ENCODE measurements around the gene UCHL3. TPM values are rescaled to one million over a fixed set of nuclear protein-coding genes. Genes with fewer than 3 reads are reported as not detected.

UCHL3 gene
- total RNA-seq, 3 donors from 2014 or later, result 25.7 to 38.8 (median 27.3) TPM

- ATAC-seq (no peak), DNase-seq (no peak)
- H3K36me3 ChIP-seq (ENCODE audit: low read depth), result no peaks in the 10 kb centered on the region
- H3K9me3 ChIP-seq, result no peaks in the 10 kb centered on the region
- intact Hi-C loops (cut with DNase I, micrococcal nuclease), result no loop called here
- no peaks in the 10 kb centered on the region for H3K4me1 ChIP-seq (ENCODE audit: low read depth)
- H3K4me3 ChIP-seq, result no peak overlapping the region
- TF ChIP-seq, protein P1, sequence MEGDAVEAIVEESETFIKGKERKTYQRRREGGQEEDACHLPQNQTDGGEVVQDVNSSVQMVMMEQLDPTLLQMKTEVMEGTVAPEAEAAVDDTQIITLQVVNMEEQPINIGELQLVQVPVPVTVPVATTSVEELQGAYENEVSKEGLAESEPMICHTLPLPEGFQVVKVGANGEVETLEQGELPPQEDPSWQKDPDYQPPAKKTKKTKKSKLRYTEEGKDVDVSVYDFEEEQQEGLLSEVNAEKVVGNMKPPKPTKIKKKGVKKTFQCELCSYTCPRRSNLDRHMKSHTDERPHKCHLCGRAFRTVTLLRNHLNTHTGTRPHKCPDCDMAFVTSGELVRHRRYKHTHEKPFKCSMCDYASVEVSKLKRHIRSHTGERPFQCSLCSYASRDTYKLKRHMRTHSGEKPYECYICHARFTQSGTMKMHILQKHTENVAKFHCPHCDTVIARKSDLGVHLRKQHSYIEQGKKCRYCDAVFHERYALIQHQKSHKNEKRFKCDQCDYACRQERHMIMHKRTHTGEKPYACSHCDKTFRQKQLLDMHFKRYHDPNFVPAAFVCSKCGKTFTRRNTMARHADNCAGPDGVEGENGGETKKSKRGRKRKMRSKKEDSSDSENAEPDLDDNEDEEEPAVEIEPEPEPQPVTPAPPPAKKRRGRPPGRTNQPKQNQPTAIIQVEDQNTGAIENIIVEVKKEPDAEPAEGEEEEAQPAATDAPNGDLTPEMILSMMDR (IDR thresholded peaks at IDR 0.05), result no peak
These were observed 67.6 kb downstream of the UCHL3 start for GRCh38 chr13:75617230-75617629.

DNA sequence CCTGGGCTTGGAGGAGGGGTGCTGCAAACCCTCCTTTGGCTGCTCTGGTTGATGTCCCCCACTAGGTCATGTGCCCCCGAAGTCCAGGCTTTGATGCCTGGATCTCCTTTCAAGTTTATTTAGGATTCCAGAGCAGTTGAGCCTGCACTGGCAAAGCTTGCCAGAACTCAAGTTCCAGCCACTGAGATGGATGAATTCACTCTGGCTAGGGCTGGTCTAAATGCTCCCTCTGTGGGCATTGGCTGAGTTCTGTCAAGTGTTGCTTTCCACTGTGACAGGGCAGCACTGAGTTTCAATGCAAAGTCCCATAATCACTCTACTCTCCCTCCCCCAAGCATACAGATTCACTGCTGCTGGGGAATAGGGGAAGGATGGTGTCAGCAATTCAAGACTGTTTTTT is 68.7 kb downstream of the UCHL3 start:
- ATAC-seq, result no peak

DNA sequence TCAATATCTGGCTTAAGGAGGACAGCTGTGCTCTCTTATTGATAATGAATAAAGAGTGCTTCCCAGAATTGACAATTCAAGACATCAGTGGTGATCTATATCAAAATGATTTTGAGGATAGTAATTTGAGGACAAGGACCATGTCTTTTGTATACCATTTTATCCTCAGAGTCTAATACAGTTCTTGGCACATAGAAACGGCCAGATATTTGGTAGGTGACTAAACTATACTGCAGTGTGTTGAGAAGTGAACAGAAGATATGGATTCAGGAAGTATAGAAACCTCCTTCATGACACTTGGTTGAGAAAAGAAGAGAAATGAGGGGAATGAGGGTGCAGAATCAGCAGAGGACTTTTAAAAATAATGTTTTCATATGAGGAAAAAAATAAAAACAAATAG is 70.4 kb downstream of the UCHL3 start:
- DNase-seq, result no peak
- H3K4me1 ChIP-seq (ENCODE audit: low read depth), result no peaks in the 10 kb centered on the region
- no peaks in the 10 kb centered on the region for H3K36me3 ChIP-seq (ENCODE audit: low read depth)
- no peak overlapping the region for H3K4me3 ChIP-seq
- no peak for ATAC-seq
- intact Hi-C loops (cut with DNase I, micrococcal nuclease), result no loop called here
- TF ChIP-seq, protein P1 (IDR thresholded peaks at IDR 0.05), result no peak
- no peaks in the 10 kb centered on the region for H3K9me3 ChIP-seq

More for the DNA sequence above, 68.7 kb downstream of the UCHL3 start:
- TF ChIP-seq, protein P1 (IDR thresholded peaks at IDR 0.05), result no peak
- H3K4me3 ChIP-seq, result no peak overlapping the region
- no peak for DNase-seq
- H3K9me3 ChIP-seq, result no peaks in the 10 kb centered on the region
- intact Hi-C loops (cut with DNase I, micrococcal nuclease), result no loop called here
- H3K36me3 ChIP-seq (ENCODE audit: low read depth), result no peaks in the 10 kb centered on the region
- H3K4me1 ChIP-seq (ENCODE audit: low read depth), result no peaks in the 10 kb centered on the region

DNA sequence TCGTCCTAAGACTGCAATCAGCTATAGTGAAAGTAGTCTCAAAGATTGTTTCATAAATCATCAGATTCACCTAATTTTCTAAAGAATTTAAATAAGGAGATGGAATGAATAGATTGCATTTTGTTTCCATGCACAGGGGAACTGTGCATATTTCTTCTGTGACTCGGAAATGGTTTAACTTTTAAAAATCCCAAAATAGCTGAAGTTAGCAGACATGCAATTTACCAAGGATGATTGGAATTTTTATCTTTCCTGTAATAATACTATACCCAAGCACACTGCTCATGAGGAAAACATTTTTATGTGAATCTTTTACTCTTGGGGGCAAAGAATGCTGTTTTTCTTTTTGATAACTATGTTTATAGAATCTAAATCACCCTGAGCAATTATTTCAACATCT is 71.6 kb downstream of the UCHL3 start:
- TF ChIP-seq, protein P1 (IDR thresholded peaks at IDR 0.05), result no peak
- DNase-seq (no peak), ATAC-seq (no peak)
- no peaks in the 10 kb centered on the region for H3K36me3 ChIP-seq (ENCODE audit: low read depth)
- H3K4me3 ChIP-seq, result no peak overlapping the region
- intact Hi-C loops (cut with DNase I, micrococcal nuclease), result no loop called here
- no peaks in the 10 kb centered on the region for H3K4me1 ChIP-seq (ENCODE audit: low read depth)
- H3K9me3 ChIP-seq, result no peaks in the 10 kb centered on the region

GRCh38 chr13:75628801-75629200 is 79.2 kb downstream of the UCHL3 start:
- ATAC-seq (no peak), DNase-seq (no peak)
- Histone ChIP-seq H3K36me3 (ENCODE audit: low read depth) (no peaks in the 10 kb centered on the region), H3K4me1 (ENCODE audit: low read depth) (no peaks in the 10 kb centered on the region), H3K4me3 (no peak overlapping the region), H3K9me3 (no peaks in the 10 kb centered on the region)
- intact Hi-C loops (cut with DNase I, micrococcal nuclease), result no loop called here
- TF ChIP-seq, protein P1 (IDR thresholded peaks at IDR 0.05), result no peak

DNA sequence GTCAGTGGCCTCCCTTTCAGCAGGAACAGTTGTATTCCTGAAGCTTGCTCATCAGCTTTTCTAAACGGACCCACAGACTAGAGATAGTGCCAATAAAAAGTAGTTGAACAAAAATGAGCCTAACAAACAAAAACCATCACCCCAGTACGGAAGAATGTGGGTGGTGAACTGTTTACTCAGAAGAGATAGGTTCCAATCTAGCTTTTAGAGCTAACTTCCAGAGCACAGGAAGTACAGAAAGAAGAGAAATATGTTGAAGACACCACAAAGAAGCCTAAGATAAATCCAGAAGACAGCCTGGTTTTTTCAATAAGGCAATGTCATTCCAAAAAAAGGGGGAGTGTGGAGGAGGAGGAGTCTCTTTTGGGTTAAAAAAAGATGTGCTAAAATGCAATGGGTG is 83.7 kb downstream of the UCHL3 start:
- peaks cover 8% of the 10 kb centered on the region for H3K4me1 ChIP-seq (ENCODE audit: low read depth)
- ATAC-seq (no peak), DNase-seq (no peak)

More for the DNA sequence above, 83.7 kb downstream of the UCHL3 start:
- Histone ChIP-seq H3K9me3 (no peaks in the 10 kb centered on the region), H3K36me3 (ENCODE audit: low read depth) (no peaks in the 10 kb centered on the region), H3K4me3 (no peak overlapping the region)
- TF ChIP-seq, protein P1 (IDR thresholded peaks at IDR 0.05), result no peak
- intact Hi-C loops (cut with DNase I, micrococcal nuclease), result no loop called here

Data from mucosa of descending colon (tissue), 3 donors.